A673 (cell line): ENCODE results near the gene CBFA2T3. TPM values are rescaled to one million over a fixed set of nuclear protein-coding genes. Genes with fewer than 3 reads are reported as not detected.

Experiments used
- BruUV-seq: library from RNA; stranded (reverse); fragments of 400-500 nt; replicated peaks from 2 replicates; lab custom pipeline; 2021; lab: Mats Ljungman, UMichigan
- CTCF ChIA-PET: fragments of 300-600 bp; sonication (Branson Sonifier 250); formaldehyde crosslinking; loops from one replicate; lab custom pipeline; 2022; ENCODE audit warnings: antibody characterized with exemption; lab: Charles Lee
- POLR2A ChIA-PET: fragments of 300-600 bp; sonication (Branson Sonifier 250); formaldehyde crosslinking; loops from one replicate; lab custom pipeline; 2022; ENCODE audit warnings: antibody characterized with exemption; ENCODE audit not compliant: low non-redundant PET; lab: Charles Lee
- DNase-seq: peaks from one replicate; pipeline ENCODE4 v3.0.0-alpha.2; 2015; ENCODE audit warnings: low spot score
- H3K27ac ChIP-seq: fragments of 200-600 bp; sonication (generic); 2 replicates; pipeline ENCODE4 v1.5.1; 2016; ENCODE audit warnings: mixed run types, low read depth, mild to moderate bottlenecking, mixed read lengths, antibody characterized with exemption, low read length; ENCODE audit not compliant: poor library complexity, severe bottlenecking
- H3K27me3 ChIP-seq: fragments of 200-600 bp; sonication (generic); replicated peaks from 2 replicates; pipeline ENCODE4 v1.6.1; 2017; ENCODE audit warnings: mixed run types, low read depth, mild to moderate bottlenecking, mixed read lengths, antibody characterized with exemption, low read length; ENCODE audit not compliant: insufficient read depth, poor library complexity
- H3K36me3 ChIP-seq: fragments of 200-600 bp; sonication (generic); 2 replicates; pipeline ENCODE4 v1.6.1; 2016; ENCODE audit warnings: mixed run types, mild to moderate bottlenecking, mixed read lengths, antibody characterized with exemption, low read length; ENCODE audit not compliant: insufficient read depth, poor library complexity, severe bottlenecking
- H3K4me1 ChIP-seq: fragments of 200-600 bp; sonication (generic); 2 replicates; pipeline ENCODE4 v1.6.1; 2017; ENCODE audit warnings: mixed run types, mild to moderate bottlenecking, mixed read lengths, antibody characterized with exemption, low read length; ENCODE audit not compliant: insufficient read depth, poor library complexity, severe bottlenecking
- H3K4me3 ChIP-seq: fragments of 200-600 bp; sonication (generic); 2 replicates; pipeline ENCODE4 v1.5.1; 2016; ENCODE audit warnings: low read depth, mixed run types, mild to moderate bottlenecking, mixed read lengths, low read length; ENCODE audit not compliant: poor library complexity, severe bottlenecking
- H3K9me3 ChIP-seq: fragments of 200-600 bp; sonication (generic); 2 replicates; pipeline ENCODE4 v1.6.1; 2016; ENCODE audit warnings: mixed run types, low read depth, mild to moderate bottlenecking, mixed read lengths, antibody characterized with exemption, low read length; ENCODE audit not compliant: poor library complexity, severe bottlenecking
- CTCF ChIP-seq: fragments of 300-800, 200-600 bp; sonication (generic); conservative IDR thresholded peaks from 2 replicates; pipeline ENCODE4 v1.5.1; 2017; ENCODE audit warnings: low read depth, mild to moderate bottlenecking, antibody characterized with exemption, low read length, moderate library complexity, mixed read lengths
- EZH2 ChIP-seq: fragments of 200-600 bp; sonication (generic); IDR thresholded peaks from 2 replicates; pipeline ENCODE4 v1.6.1; 2017; ENCODE audit warnings: borderline replicate concordance, low read depth, mild to moderate bottlenecking, mixed read lengths, antibody characterized with exemption, low read length; ENCODE audit not compliant: poor library complexity, severe bottlenecking
- intact Hi-C: fragments of 100-400 bp; cut with micrococcal nuclease; formaldehyde crosslinking; loops from one replicate; pipeline ENCODE4 v1.10.0; 2022; ENCODE audit not compliant: unreplicated experiment
- total RNA-seq: library from RNA; stranded (reverse); gene quantifications from 2 replicates; pipeline ENCODE4 v1.2.3, GENCODE V29; 2021

The CBFA2T3 gene
- total RNA-seq, 1 experiment from 2014 or later: 1.7 TPM

- intact Hi-C loops: no loop called here
- Histone ChIP-seq H3K27ac (no peak overlapping the region), H3K4me1 (peaks cover 57% of the 10 kb centered on the region), H3K4me3 (no peak overlapping the region), H3K27me3 (no peaks in the 10 kb centered on the region), H3K36me3 (no peaks in the 10 kb centered on the region), H3K9me3 (no peaks in the 10 kb centered on the region)
- no peak for TF ChIP-seq CTCF
- no peak for TF ChIP-seq EZH2
- ChIA-PET POLR2A (no interaction called here), CTCF (no interaction called here)
- BruUV-seq: no TSS peak
- no peak for DNase-seq
Measured at GRCh38 chr16:88923450-88923849, 53.6 kb downstream of the CBFA2T3 start.

- POLR2A ChIA-PET: no interaction called here
- BruUV-seq: no TSS peak
- no peaks in the 10 kb centered on the region for H3K36me3 ChIP-seq
- no peaks in the 10 kb centered on the region for H3K9me3 ChIP-seq
- no peak overlapping the region for H3K4me3 ChIP-seq
- peaks cover 57% of the 10 kb centered on the region for H3K4me1 ChIP-seq
- TF ChIP-seq EZH2: no peak
- CTCF ChIA-PET: no interaction called here
- no peak for DNase-seq
- H3K27me3 ChIP-seq: no peaks in the 10 kb centered on the region
- no peak overlapping the region for H3K27ac ChIP-seq
- intact Hi-C loops: no loop called here
Measured at GRCh38 chr16:88922826-88923410, 54.1 kb downstream of the CBFA2T3 start.

GRCh38 chr16:88922114-88922825, 54.7 kb downstream of the CBFA2T3 start:
- H3K27me3 ChIP-seq: no peaks in the 10 kb centered on the region
- H3K9me3 ChIP-seq: no peaks in the 10 kb centered on the region
- peak overlapping the region; percentile 77 for H3K27ac ChIP-seq
- peak; percentile 52 for DNase-seq
- H3K4me3 ChIP-seq: no peak overlapping the region
- no peaks in the 10 kb centered on the region for H3K36me3 ChIP-seq
- intact Hi-C loops: no loop called here
- H3K4me1 ChIP-seq: peaks cover 57% of the 10 kb centered on the region
- TF ChIP-seq EZH2 (no peak), CTCF (no peak)
- no TSS peak for BruUV-seq
- CTCF ChIA-PET: no interaction called here
- POLR2A ChIA-PET: no interaction called here
